CD8-positive, alpha-beta memory T cell (primary cell): ENCODE measurements around the gene SLC25A1. TPM values are rescaled to one million over a fixed set of nuclear protein-coding genes. Genes with fewer than 3 reads are reported as not detected.

Experiments used
- CTCF ChIA-PET: fragments of 350-600 bp; sonication (Branson Sonifier 250); formaldehyde crosslinking; loops from one replicate; lab custom pipeline; 2021; ENCODE audit warnings: antibody characterized with exemption; lab: Charles Lee
- POLR2A ChIA-PET: fragments of 350-600 bp; sonication (Branson Sonifier 250); formaldehyde crosslinking; loops from one replicate; lab custom pipeline; 2021; ENCODE audit warnings: antibody characterized with exemption; lab: Charles Lee
- DNase-seq, 5 donors: peaks; one replicate each; pipeline versions ENCODE4 v3.0.0 to v3.0.0-alpha.2; 2020 to 2022; ENCODE audit warnings: mixed read lengths in 1 of 5
- H3K27ac ChIP-seq: one replicate; pipeline ENCODE4 v1.7.0; 2013; ENCODE audit warnings: low read depth, mild to moderate bottlenecking, low read length, moderate library complexity
- H3K27me3 ChIP-seq: 2 replicates; pipeline ENCODE4 v1.7.0; 2013; ENCODE audit warnings: low read length, mild to moderate bottlenecking; ENCODE audit not compliant: insufficient read depth, poor library complexity, severe bottlenecking
- H3K36me3 ChIP-seq: 2 replicates; pipeline ENCODE4 v1.7.0; 2013; ENCODE audit warnings: mild to moderate bottlenecking, low read length, moderate library complexity; ENCODE audit not compliant: insufficient read depth
- H3K4me1 ChIP-seq: 2 replicates; pipeline ENCODE4 v1.7.0; 2013; ENCODE audit warnings: mild to moderate bottlenecking, low read length, moderate library complexity; ENCODE audit not compliant: insufficient read depth
- H3K4me3 ChIP-seq: 2 replicates; pipeline ENCODE4 v1.7.0; 2013; ENCODE audit warnings: mild to moderate bottlenecking, low read length
- H3K9me3 ChIP-seq: 2 replicates; pipeline ENCODE4 v1.7.0; 2013; ENCODE audit warnings: mild to moderate bottlenecking, low read length
- H3K27ac Mint-ChIP-seq, 8 donors: one replicate each; pipeline ENCODE4 v1.8.0; 2020 to 2021; ENCODE audit warnings: mixed read lengths in 8 of 8, mild to moderate bottlenecking in 6 of 8, inconsistent platforms in 3 of 8, moderate library complexity in 3 of 8
- H3K27me3 Mint-ChIP-seq, 2 donors: one replicate each; pipeline ENCODE4 v1.8.0; 2020 to 2021; ENCODE audit warnings: mixed read lengths in 2 of 2, mild to moderate bottlenecking in 1 of 2, moderate library complexity in 1 of 2
- H3K36me3 Mint-ChIP-seq, 3 donors: one replicate each; pipeline ENCODE4 v1.8.0; 2020 to 2021; ENCODE audit warnings: mixed read lengths in 3 of 3, inconsistent platforms in 1 of 3, mild to moderate bottlenecking in 1 of 3
- H3K4me1 Mint-ChIP-seq, 3 donors: one replicate each; pipeline ENCODE4 v1.8.0; 2020 to 2021; ENCODE audit warnings: mixed read lengths in 3 of 3, inconsistent platforms in 1 of 3, mild to moderate bottlenecking in 1 of 3
- H3K4me3 Mint-ChIP-seq, 7 donors: one replicate each; pipeline ENCODE4 v1.8.0; 2020 to 2021; ENCODE audit warnings: mixed read lengths in 7 of 7, mild to moderate bottlenecking in 6 of 7, moderate library complexity in 4 of 7, inconsistent platforms in 2 of 7
- H3K9me3 Mint-ChIP-seq, 5 donors: one replicate each; pipeline ENCODE4 v1.8.0; 2020 to 2022; ENCODE audit warnings: mixed read lengths in 5 of 5, mild to moderate bottlenecking in 3 of 5, moderate library complexity in 2 of 5, inconsistent platforms in 1 of 5
- polyA plus RNA-seq: library from polyadenylated mRNA; unstranded; fragments of 300-500 nt; fragmentation: Illumina TruSeq; gene quantifications from one replicate; pipeline ENCODE4 v1.2.3, GENCODE V29; 2021
- total RNA-seq, 2 experiments: library from RNA; stranded (reverse); gene quantifications; one replicate each; pipeline ENCODE4 v1.2.3, GENCODE V29; 2021

Gene SLC25A1
- total and polyA plus RNA-seq, 3 experiments from 2014 or later, result 42.4 to 69.9 (median 44.7) TPM

GRCh38 chr22:19222242-19223005 lies 43.9 kb upstream of the SLC25A1 start:
- peak overlapping the region in 2 of 8 donors; percentile 15 to 57 for H3K27ac Mint-ChIP-seq
- DNase-seq, result no peak
- H3K36me3 Mint-ChIP-seq, result no peaks in the 10 kb centered on the region
- no peaks in the 10 kb centered on the region for H3K9me3 Mint-ChIP-seq
- H3K4me3 ChIP-seq, result no peak overlapping the region
- POLR2A ChIA-PET, result no interaction called here
- no peaks in the 10 kb centered on the region for H3K36me3 ChIP-seq
- no peaks in the 10 kb centered on the region for H3K27me3 Mint-ChIP-seq
- CTCF ChIA-PET, result no interaction called here
- H3K27ac ChIP-seq, result no peak overlapping the region
- peaks cover 4 to 5% (median 4%) of the 10 kb centered on the region in 3 donors for H3K4me1 Mint-ChIP-seq
- no peaks in the 10 kb centered on the region for H3K9me3 ChIP-seq
- no peaks in the 10 kb centered on the region for H3K4me1 ChIP-seq
- H3K27me3 ChIP-seq, result no peaks in the 10 kb centered on the region
- no peak overlapping the region for H3K4me3 Mint-ChIP-seq

- H3K27ac Mint-ChIP-seq, result no peak overlapping the region
- no peaks in the 10 kb centered on the region for H3K9me3 ChIP-seq
- H3K4me1 Mint-ChIP-seq, result peaks cover 4 to 8% (median 5%) of the 10 kb centered on the region in 3 donors
- H3K4me3 ChIP-seq, result no peak overlapping the region
- no peaks in the 10 kb centered on the region for H3K36me3 Mint-ChIP-seq
- DNase-seq, result no peak
- no peak overlapping the region for H3K27ac ChIP-seq
- H3K36me3 ChIP-seq, result no peaks in the 10 kb centered on the region
- no peaks in the 10 kb centered on the region for H3K9me3 Mint-ChIP-seq
- no peaks in the 10 kb centered on the region for H3K27me3 Mint-ChIP-seq
- no peak overlapping the region for H3K4me3 Mint-ChIP-seq
- H3K27me3 ChIP-seq, result no peaks in the 10 kb centered on the region
- no peaks in the 10 kb centered on the region for H3K4me1 ChIP-seq
- ChIA-PET CTCF (no interaction called here), POLR2A (no interaction called here)
These were observed 42.3 kb upstream of the SLC25A1 start for GRCh38 chr22:19220867-19221266.

- Histone ChIP-seq H3K27me3 (no peaks in the 10 kb centered on the region), H3K4me1 (no peaks in the 10 kb centered on the region), H3K27ac (peak overlapping the region; percentile 35), H3K9me3 (no peaks in the 10 kb centered on the region), H3K4me3 (no peak overlapping the region), H3K36me3 (no peaks in the 10 kb centered on the region)
- Mint-ChIP-seq H3K27ac (no peak overlapping the region), H3K4me1 (peaks cover 4 to 8% (median 5%) of the 10 kb centered on the region in 3 donors), H3K36me3 (no peaks in the 10 kb centered on the region), H3K27me3 (no peaks in the 10 kb centered on the region), H3K9me3 (no peaks in the 10 kb centered on the region), H3K4me3 (no peak overlapping the region)
- no peak for DNase-seq
- POLR2A ChIA-PET, result no interaction called here
- CTCF ChIA-PET, result no interaction called here
These were observed 40.2 kb upstream of the SLC25A1 start for GRCh38 chr22:19218541-19219233.

GRCh38 chr22:19216579-19216978 lies 38.0 kb upstream of the SLC25A1 start:
- Mint-ChIP-seq H3K36me3 (no peaks in the 10 kb centered on the region), H3K4me3 (no peak overlapping the region), H3K27me3 (peaks cover 0 to 1% of the 10 kb centered on the region in 2 donors), H3K27ac (no peak overlapping the region), H3K4me1 (peaks cover 4 to 8% (median 5%) of the 10 kb centered on the region in 3 donors), H3K9me3 (no peaks in the 10 kb centered on the region)
- POLR2A ChIA-PET, result no interaction called here
- no peaks in the 10 kb centered on the region for H3K9me3 ChIP-seq
- no peaks in the 10 kb centered on the region for H3K27me3 ChIP-seq
- no peaks in the 10 kb centered on the region for H3K4me1 ChIP-seq
- DNase-seq, result no peak
- CTCF ChIA-PET, result no interaction called here
- H3K27ac ChIP-seq, result no peak overlapping the region
- H3K36me3 ChIP-seq, result no peaks in the 10 kb centered on the region
- H3K4me3 ChIP-seq, result no peak overlapping the region

GRCh38 chr22:19215360-19215759 lies 36.8 kb upstream of the SLC25A1 start:
- Mint-ChIP-seq H3K27ac (no peak overlapping the region), H3K4me3 (no peak overlapping the region), H3K4me1 (peaks cover 4 to 8% (median 5%) of the 10 kb centered on the region in 3 donors), H3K9me3 (no peaks in the 10 kb centered on the region), H3K27me3 (peaks cover 2 to 4% of the 10 kb centered on the region in 2 donors), H3K36me3 (no peaks in the 10 kb centered on the region)
- H3K36me3 ChIP-seq, result no peaks in the 10 kb centered on the region
- H3K4me3 ChIP-seq, result no peak overlapping the region
- ChIA-PET POLR2A (no interaction called here), CTCF (no interaction called here)
- H3K4me1 ChIP-seq, result no peaks in the 10 kb centered on the region
- DNase-seq, result no peak
- H3K9me3 ChIP-seq, result no peaks in the 10 kb centered on the region
- no peak overlapping the region for H3K27ac ChIP-seq
- no peaks in the 10 kb centered on the region for H3K27me3 ChIP-seq

GRCh38 chr22:19214078-19214473 lies 35.5 kb upstream of the SLC25A1 start:
- H3K9me3 Mint-ChIP-seq, result no peaks in the 10 kb centered on the region
- no peak overlapping the region for H3K27ac Mint-ChIP-seq
- H3K4me1 ChIP-seq, result no peaks in the 10 kb centered on the region
- peaks cover 4 to 8% (median 5%) of the 10 kb centered on the region in 3 donors for H3K4me1 Mint-ChIP-seq
- H3K27me3 Mint-ChIP-seq, result peaks cover 12 to 16% of the 10 kb centered on the region in 2 donors
- CTCF ChIA-PET, result interaction anchor here (0.7 kb wide), 1 partner anchor 8 kb away, joined by 3 read pairs; no protein-coding TSS in a partner anchor
- H3K4me3 ChIP-seq, result no peak overlapping the region
- H3K36me3 Mint-ChIP-seq, result peaks cover 0 to under 1% (median 0%) of the 10 kb centered on the region in 3 donors
- H3K4me3 Mint-ChIP-seq, result no peak overlapping the region
- POLR2A ChIA-PET, result no interaction called here
- no peaks in the 10 kb centered on the region for H3K9me3 ChIP-seq
- no peak for DNase-seq
- no peaks in the 10 kb centered on the region for H3K27me3 ChIP-seq
- H3K36me3 ChIP-seq, result no peaks in the 10 kb centered on the region
- no peak overlapping the region for H3K27ac ChIP-seq

- Histone ChIP-seq H3K27ac (no peak overlapping the region), H3K27me3 (no peaks in the 10 kb centered on the region), H3K4me3 (no peak overlapping the region), H3K9me3 (no peaks in the 10 kb centered on the region), H3K36me3 (no peaks in the 10 kb centered on the region), H3K4me1 (no peaks in the 10 kb centered on the region)
- H3K36me3 Mint-ChIP-seq, result peaks cover 0 to 2% (median 0%) of the 10 kb centered on the region in 3 donors
- CTCF ChIA-PET, result no interaction called here
- peaks cover 4 to 8% (median 5%) of the 10 kb centered on the region in 3 donors for H3K4me1 Mint-ChIP-seq
- no peak overlapping the region for H3K4me3 Mint-ChIP-seq
- DNase-seq, result no peak
- H3K27ac Mint-ChIP-seq, result no peak overlapping the region
- no peaks in the 10 kb centered on the region for H3K9me3 Mint-ChIP-seq
- H3K27me3 Mint-ChIP-seq, result peaks cover 12 to 21% of the 10 kb centered on the region in 2 donors
- POLR2A ChIA-PET, result no interaction called here
These were observed 35.0 kb upstream of the SLC25A1 start for GRCh38 chr22:19213442-19214077.

GRCh38 chr22:19213001-19213400 lies 34.5 kb upstream of the SLC25A1 start:
- Histone ChIP-seq H3K4me3 (no peak overlapping the region), H3K27ac (no peak overlapping the region), H3K9me3 (no peaks in the 10 kb centered on the region), H3K27me3 (no peaks in the 10 kb centered on the region), H3K4me1 (no peaks in the 10 kb centered on the region), H3K36me3 (no peaks in the 10 kb centered on the region)
- peaks cover 12 to 26% of the 10 kb centered on the region in 2 donors for H3K27me3 Mint-ChIP-seq
- H3K4me1 Mint-ChIP-seq, result peaks cover 3 to 6% (median 3%) of the 10 kb centered on the region in 3 donors
- ChIA-PET POLR2A (no interaction called here), CTCF (no interaction called here)
- H3K4me3 Mint-ChIP-seq, result no peak overlapping the region
- no peaks in the 10 kb centered on the region for H3K9me3 Mint-ChIP-seq
- no peak overlapping the region for H3K27ac Mint-ChIP-seq
- H3K36me3 Mint-ChIP-seq, result peaks cover 0 to 2% (median 0%) of the 10 kb centered on the region in 3 donors
- DNase-seq, result no peak
